Measurements from ENCODE around the gene RNU6-7. TPM values are rescaled to one million over a fixed set of nuclear protein-coding genes. Genes with fewer than 3 reads are reported as not detected.
A peak's percentile ranks its signal among the peaks of the same experiment; 100 is the strongest.

Gene RNU6-7
- total RNA-seq = not detected

GRCh38 chr14:32201816-32202490 is at the start of gene RNU6-7:
TSS of gene RNU6-7 (plus strand) at chr14:32202045.
- intact Hi-C loops (cut with DNase I) = loop anchor here (2.0 to 5.0 kb wide), 2 partner anchors 50 to 125 kb away; partner anchors contain the start of gene ARHGAP5
- 8% methylated on average over 34 of the region's 40 CpGs for WGBS
- Histone ChIP-seq H3K4me3 (peak within 1 kb of the TSS; percentile 57 to 80 (median 69)), H3K27me3 (no peaks in the 10 kb centered on the region), H3K27ac (replicated peaks in 1 of 4) (peak within 1 kb of the TSS; percentile 82 to 89 (median 85)), H3K4me1 (peaks cover 9 to 23% (median 19%) of the 10 kb centered on the region in 4 donors), H3K36me3 (no peaks in the 10 kb centered on the region), H3K9me3 (no peaks in the 10 kb centered on the region)
- no peak for DNase-seq (ENCODE audit: extremely low spot score)
- peak in 1 of 2 donors; percentile 43 for TF ChIP-seq POLR2AphosphoS5 (IDR thresholded peaks at IDR 0.05)
- TF ChIP-seq EP300 (IDR thresholded peaks at IDR 0.05) = no peak

GRCh38 chr14:32166029-32166428 is 35.8 kb upstream of the RNU6-7 start:
- intact Hi-C loops (cut with DNase I) = no loop called here
- Histone ChIP-seq H3K4me3 (no peak overlapping the region), H3K27ac (replicated peaks in 1 of 4) (no peak overlapping the region), H3K27me3 (no peaks in the 10 kb centered on the region), H3K36me3 (no peaks in the 10 kb centered on the region), H3K9me3 (no peaks in the 10 kb centered on the region), H3K4me1 (no peaks in the 10 kb centered on the region)
- TF ChIP-seq POLR2AphosphoS5 (IDR thresholded peaks at IDR 0.05) (no peak), CTCF (IDR thresholded peaks at IDR 0.05) (no peak), POLR2A (IDR thresholded peaks at IDR 0.05; ENCODE audit: low read depth) (no peak), EP300 (IDR thresholded peaks at IDR 0.05) (no peak)
- WGBS = 84% methylated on average over 2 of the region's 2 CpGs
- no peak for DNase-seq (ENCODE audit: extremely low spot score)

- Histone ChIP-seq H3K27ac (replicated peaks in 1 of 4) (no peak overlapping the region), H3K9me3 (no peaks in the 10 kb centered on the region), H3K4me3 (no peak overlapping the region), H3K4me1 (no peaks in the 10 kb centered on the region), H3K27me3 (no peaks in the 10 kb centered on the region), H3K36me3 (no peaks in the 10 kb centered on the region)
- intact Hi-C loops (cut with DNase I) = no loop called here
- 100% methylated on average over 1 of the region's 1 CpG for whole genome bisulfite sequencing
- TF ChIP-seq POLR2AphosphoS5 (IDR thresholded peaks at IDR 0.05) (no peak), CTCF (IDR thresholded peaks at IDR 0.05) (no peak), POLR2A (IDR thresholded peaks at IDR 0.05; ENCODE audit: low read depth) (no peak), EP300 (IDR thresholded peaks at IDR 0.05) (no peak)
- no peak for DNase-seq (ENCODE audit: extremely low spot score)
Observed at GRCh38 chr14:32166924-32167323, 34.9 kb upstream of the RNU6-7 start.

GRCh38 chr14:32167907-32168306 is 33.9 kb upstream of the RNU6-7 start:
- Histone ChIP-seq H3K4me1 (no peaks in the 10 kb centered on the region), H3K4me3 (no peak overlapping the region), H3K9me3 (no peaks in the 10 kb centered on the region), H3K27me3 (no peaks in the 10 kb centered on the region), H3K27ac (replicated peaks in 1 of 4) (no peak overlapping the region), H3K36me3 (no peaks in the 10 kb centered on the region)
- TF ChIP-seq POLR2A (IDR thresholded peaks at IDR 0.05; ENCODE audit: low read depth) (no peak), POLR2AphosphoS5 (IDR thresholded peaks at IDR 0.05) (no peak), EP300 (IDR thresholded peaks at IDR 0.05) (no peak), CTCF (IDR thresholded peaks at IDR 0.05) (no peak)
- intact Hi-C loops (cut with DNase I) = no loop called here
- WGBS = 93% methylated on average over 3 of the region's 3 CpGs
- DNase-seq (ENCODE audit: extremely low spot score) = no peak

GRCh38 chr14:32169191-32169590 is 32.7 kb upstream of the RNU6-7 start:
- intact Hi-C loops (cut with DNase I) = no loop called here
- no peaks in the 10 kb centered on the region for H3K4me1 ChIP-seq
- no peaks in the 10 kb centered on the region for H3K27me3 ChIP-seq
- H3K4me3 ChIP-seq = no peak overlapping the region
- WGBS = 80% methylated on average over 3 of the region's 3 CpGs
- TF ChIP-seq POLR2A (IDR thresholded peaks at IDR 0.05; ENCODE audit: low read depth) (no peak), CTCF (IDR thresholded peaks at IDR 0.05) (no peak), POLR2AphosphoS5 (IDR thresholded peaks at IDR 0.05) (no peak), EP300 (IDR thresholded peaks at IDR 0.05) (no peak)
- H3K27ac ChIP-seq (replicated peaks in 1 of 4) = no peak overlapping the region
- no peaks in the 10 kb centered on the region for H3K9me3 ChIP-seq
- no peaks in the 10 kb centered on the region for H3K36me3 ChIP-seq
- no peak for DNase-seq (ENCODE audit: extremely low spot score)
